Suppressor macrophage treated with lipopolysaccharide for 1 hour (primary cell): Measurements from ENCODE around the gene TRPC4AP.
"Not testable (repeated sequence)": the region's sequence is repeated elsewhere in the genome, so short reads cannot be mapped to it uniquely, and the experiment has no call there.

Experiments used
- DNase-seq, 3 donors: peaks; one replicate each; pipeline ENCODE4 v3.0.0-alpha.2; 2020 to 2022

The TRPC4AP gene

DNA sequence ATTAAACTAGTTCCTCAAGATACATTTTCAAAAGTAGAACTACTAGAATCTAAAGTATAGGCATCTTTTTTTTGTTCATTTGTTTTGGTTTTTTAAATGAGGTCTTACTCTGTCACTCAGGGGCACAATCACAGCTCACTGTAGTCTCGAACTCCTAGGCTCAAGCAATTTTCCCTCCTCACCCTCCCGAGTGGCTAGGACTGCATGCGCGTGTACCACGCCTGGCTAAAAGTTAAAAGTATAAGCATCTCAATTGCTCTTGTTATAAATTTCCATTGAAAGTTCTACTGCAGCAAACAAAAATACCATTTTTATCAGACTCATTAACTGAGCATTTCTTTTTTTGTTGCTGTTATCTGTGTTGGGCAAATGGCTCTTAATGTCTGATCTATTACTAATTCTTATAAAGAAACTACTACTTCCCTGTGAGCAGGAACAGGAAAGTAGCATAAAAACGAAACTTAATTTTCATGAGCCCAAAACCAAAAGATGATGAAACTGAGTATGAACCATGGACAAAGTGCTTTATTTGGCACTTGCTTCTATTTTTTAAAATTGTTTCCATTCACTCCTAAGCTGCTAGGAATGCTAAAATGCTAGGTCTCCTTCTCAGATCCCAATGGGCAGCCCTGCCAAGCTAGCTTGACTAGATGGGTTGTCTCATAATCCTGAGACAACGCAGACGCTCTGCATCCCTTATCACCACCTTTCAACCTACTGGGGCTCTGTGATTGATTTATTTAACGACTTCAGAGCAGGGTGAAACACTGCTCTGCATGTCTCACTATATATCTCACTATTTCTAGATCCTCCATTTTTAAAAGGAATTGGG lies 36.9 kb downstream of the TRPC4AP start:
- peak; percentile 26 to 85 (median 77) for DNase-seq

DNA sequence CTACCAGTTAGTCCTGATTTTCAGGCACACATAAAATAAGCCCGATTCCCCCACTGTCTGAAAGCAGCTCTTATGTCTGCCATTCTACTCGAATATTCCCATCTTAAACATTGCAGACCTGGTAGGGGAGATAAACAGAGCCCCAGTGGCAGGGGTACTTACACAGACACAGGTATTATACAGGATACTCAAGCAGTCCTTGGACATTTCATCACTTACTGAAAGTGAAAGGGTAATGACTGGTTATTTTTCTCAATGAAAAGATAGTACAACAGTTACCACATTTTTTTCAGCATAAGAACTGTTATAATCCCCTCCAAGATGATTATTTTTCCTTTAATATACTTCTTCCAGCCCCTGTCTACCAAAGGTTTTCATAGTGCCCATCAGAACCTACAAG lies 37.8 kb downstream of the TRPC4AP start:
- no peak for DNase-seq

DNA sequence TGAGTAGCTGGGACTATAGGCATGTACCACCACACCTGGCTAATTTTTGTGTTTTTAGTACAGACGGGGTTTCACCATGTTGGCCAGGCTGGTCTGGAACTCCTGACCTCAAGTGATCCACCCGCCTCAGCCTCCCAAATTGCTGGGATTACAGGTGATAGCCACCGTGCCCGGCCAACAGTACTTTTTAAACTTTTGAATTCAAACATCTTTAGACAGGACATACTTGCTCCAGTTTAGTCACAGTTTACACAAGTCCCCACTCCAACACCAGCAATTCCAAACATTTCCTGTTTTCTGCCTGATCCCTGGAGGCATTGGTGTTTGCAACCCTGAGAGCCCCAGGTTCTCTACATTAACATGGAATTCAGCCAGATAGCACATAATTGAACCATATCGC lies 40.0 kb downstream of the TRPC4AP start:
- DNase-seq, result not testable (repeated sequence)

DNA sequence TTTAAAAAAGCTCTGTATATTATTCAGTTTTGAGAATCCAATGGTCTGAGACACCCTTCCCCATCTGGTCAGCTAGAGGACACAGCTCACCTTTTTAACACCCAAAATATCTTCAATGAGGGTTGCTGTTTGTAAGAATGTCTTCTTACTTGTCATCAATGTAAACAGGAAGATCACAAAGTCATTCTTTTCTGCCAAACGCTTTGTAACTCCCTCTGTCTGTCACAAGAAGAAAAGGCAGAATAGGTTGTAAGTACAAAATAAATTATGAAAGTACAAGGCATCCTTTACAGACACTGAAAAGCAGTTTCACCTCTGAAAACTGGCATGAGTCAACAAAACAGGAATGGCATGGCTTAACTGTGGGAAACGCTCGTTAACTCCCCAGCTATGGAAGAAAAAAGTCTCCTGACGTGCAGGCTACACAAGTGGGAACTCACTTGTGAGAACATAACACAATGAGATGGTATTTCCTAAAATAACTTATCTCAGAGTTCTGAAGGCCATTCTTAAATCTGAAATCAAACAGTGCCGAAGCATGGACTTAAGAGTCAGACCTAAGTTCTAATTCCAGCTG lies 42.7 kb downstream of the TRPC4AP start:
- DNase-seq, result no peak

DNA sequence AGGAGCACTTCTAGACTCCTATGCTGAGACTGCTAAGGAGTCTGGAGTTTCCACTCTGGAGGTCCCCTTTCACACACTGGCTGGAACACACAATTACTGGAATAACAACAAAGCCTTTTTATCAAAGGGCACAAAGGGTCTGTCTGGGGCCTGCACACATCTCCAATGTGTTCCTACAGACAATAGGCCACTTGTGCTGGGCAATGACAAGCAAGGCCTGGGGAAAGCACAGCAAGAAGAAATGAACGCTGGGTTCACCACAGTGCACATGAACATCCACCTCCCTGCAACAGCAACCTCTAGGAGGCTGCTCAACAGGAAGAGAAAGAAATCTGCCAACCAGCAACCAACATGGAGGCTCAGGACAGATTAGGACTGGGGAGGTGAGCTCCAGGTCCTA lies 43.9 kb downstream of the TRPC4AP start:
- no peak for DNase-seq

DNA sequence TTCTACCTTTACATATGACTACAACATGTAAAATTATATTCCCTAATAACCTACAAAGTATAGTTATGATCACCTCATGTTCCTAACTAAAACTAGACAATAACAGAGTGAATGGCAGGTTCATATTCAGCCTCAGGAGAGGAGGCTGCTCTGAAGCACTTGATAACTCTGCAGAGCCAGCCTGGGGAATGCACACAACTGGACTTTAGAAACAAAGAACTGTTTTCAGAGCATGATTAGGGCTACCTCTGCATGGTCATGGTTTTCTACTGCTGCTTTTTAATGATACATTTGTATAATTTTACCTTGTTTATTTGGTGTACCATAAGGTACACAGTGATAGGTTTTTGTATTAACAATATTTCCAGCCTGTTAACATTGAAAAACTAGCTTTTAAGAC lies 50.3 kb downstream of the TRPC4AP start:
- DNase-seq, result no peak

DNA sequence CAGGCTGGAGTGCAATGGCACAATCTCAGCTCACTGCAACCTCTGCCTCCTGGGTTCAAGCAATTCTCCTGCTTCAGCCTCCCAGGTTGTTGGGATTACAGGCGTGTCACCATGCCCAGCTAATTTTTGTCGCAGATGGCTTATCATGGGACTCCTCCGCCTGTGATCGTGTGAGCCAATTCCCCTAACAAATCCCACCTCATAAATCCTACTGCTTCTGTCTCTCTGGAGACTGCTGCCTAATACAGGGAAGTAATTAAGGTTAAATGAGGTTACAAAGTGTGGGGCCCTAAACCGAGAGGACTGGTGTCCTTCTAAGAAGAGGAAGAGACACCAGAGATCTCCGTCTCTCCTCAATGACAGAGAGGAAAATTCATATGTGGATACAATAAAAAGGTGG lies 52.0 kb downstream of the TRPC4AP start:
- no peak for DNase-seq

DNA sequence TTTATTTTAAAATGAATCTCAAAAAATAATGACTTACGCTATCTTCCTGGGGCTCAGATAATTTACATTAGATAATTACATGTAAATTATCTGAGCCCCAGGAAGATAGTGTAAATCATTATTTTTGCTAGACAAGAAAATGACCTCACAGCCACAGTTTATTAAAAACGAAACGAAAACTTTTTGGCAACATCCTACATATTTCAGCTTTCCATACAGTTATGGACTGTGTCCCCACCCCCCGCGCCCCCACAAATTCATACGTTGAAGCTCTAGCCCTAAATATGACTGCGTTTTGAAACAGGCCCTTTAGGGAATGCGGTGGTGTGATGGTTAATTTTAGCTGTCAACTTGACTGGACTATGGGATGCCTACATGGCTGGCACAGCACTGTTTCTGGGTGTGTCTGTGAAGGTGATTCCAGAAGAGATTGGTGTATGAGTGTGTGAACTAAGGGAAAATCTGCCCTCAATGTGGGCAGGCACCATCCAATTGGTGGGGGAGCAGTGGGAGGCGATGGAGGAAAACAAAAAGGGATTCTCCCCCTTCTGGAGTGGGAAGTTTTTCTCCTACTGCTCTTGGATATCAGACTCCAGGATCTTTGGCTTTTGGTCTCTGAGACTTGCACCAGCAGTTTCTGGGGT lies 52.6 kb downstream of the TRPC4AP start:
- DNase-seq, result no peak

DNA sequence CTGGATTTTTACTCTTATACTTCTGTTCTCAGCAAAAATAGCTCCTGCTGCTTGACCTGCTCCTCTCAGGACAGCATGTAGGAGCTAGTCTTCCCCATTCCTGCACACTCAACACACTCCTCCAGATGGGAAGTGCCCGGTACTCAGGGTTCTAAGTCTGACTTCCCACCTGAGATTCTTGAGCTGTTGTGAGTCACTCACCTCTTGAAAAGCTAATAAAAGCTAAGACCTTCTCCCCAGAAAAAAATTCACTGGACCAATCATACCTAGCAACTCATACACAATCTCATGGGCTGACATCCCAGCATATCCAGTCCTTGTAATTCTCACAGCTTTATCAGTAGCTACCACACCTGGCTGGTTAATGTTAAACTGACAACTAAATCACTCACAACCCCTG lies 53.5 kb downstream of the TRPC4AP start:
- DNase-seq, result no peak

DNA sequence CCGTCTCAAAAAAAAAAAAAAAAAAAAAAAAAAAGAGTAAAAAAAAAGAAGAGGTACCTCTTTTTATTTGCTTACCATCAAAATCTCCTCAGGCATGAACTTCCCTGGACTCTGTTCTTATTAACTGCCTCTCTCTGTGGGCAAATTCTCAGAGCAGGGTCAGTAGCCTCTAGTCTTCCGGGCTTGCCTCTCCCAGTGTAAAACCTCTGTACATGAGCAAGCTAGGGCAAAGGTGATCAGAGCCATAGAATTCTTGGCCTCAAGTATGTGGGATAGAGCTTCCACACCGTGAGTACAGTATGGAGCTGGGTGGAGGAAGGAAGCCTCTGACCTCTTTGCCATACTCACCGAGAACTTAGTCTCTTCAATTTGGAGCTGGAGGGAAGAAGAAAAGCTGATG lies 58.5 kb downstream of the TRPC4AP start:
- no peak for DNase-seq

DNA sequence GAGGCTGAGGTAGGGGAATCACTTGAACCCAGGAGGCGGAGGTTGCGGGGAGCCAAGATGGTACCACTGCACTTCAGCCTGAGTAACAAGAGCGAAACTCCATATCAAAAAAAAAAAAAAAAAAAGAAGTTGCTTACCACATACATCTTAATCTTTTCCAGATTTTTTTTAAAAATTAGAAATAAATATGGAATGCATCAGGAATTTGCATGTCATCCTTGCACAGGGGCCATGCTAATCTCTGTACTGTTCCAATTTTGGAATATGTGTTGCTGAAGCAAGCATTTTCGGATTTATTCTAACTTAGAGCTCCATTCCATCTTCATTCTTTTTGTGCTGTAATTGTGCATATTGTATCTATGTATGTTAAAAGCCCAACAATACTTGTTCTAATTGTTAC lies 62.5 kb downstream of the TRPC4AP start:
- DNase-seq, result no peak

DNA sequence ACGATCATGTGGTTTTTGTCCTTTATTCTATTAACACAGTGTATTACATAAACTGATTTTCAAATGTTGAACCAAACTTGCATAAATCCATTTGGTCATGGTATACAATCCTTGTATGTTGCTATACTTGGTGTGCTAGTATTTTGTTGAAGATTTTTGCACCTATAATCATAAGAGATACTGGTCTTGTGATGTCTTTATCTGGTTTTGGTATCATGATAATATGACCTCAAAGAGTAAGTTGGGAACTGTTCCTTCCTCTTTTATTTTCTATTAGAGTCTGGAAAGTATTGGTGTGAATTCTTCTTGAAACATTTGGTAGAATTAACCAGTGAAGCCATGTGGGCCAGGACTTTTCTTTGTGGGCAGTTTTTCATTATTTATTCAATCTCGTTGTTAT lies 65.3 kb downstream of the TRPC4AP start:
- DNase-seq, result no peak

DNA sequence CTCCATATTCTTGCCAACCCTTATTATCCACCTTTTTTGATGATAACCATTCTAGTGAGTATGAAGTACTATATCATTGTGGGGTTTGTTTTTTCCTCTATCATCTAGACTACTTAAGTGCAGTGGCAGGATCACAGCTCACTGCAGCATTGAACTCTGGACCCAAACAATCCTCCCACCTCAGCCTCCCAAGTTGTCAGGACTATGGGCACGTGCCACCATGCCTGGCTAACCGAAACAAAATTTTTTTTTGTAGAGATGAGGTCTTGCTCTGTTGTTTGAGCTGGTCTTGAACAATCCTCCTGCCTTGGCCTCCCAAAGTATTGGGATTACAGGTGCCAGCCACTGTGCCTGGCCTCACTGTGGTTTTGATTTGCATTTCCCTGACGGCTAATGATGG lies 67.5 kb downstream of the TRPC4AP start:
- no peak for DNase-seq

DNA sequence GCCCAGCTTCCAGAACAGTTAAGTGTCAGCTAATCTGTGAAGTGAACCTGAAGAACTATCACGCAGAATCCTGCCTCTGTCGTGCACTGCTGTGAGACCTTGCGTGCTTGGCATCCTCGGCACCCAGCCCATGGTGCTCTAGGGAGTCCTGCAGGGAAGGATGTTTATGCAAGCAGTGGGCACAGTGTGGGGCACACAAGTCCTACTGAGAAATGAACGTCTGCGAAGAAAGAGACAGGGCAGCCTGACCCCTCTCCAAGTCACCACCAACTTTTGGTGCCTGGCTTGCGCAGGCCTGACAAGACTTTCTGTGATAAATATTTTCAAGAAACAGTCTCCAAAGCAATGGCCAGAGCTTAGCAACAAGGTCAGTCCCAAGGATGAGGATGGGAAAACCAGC lies 69.0 kb downstream of the TRPC4AP start:
- DNase-seq, result no peak

DNA sequence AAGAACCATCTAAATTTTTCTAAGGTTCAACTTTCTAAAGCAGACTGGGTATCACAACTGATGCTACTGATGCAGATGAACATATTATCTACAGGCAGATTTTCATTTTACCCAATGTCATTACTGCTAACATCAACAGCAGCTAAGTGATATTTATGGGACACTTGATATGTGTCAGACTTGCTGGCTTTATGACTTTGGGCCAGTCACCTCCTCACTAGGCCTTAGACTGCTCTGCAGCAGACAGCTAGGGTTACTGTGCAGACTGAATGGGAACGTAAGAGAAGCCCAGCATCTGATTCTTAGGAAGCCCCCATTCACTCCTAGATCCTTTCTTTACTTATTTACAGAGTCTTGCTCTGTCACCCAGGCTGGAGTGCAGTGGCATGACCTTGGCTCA lies 70.8 kb downstream of the TRPC4AP start:
- DNase-seq, result no peak

DNA sequence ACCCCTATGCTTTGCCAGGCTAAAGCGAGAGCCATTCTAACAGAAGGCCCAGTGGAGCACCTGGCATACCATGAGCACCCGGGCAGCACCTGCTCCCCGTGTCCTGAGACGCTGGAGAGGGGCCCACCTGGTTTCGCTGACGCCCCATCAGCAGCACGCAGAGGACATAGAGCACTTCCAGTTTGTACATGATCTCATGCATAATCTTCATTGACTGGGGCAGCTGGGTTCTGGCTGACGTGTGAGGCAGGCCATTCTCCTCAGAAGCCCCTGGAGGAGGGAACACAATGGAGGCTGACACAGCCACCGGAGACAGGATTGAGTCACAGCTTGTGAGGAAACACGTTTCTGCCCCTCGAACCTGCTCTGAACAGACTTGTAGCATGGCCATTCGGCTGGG lies 71.5 kb downstream of the TRPC4AP start:
- DNase-seq, result no peak

DNA sequence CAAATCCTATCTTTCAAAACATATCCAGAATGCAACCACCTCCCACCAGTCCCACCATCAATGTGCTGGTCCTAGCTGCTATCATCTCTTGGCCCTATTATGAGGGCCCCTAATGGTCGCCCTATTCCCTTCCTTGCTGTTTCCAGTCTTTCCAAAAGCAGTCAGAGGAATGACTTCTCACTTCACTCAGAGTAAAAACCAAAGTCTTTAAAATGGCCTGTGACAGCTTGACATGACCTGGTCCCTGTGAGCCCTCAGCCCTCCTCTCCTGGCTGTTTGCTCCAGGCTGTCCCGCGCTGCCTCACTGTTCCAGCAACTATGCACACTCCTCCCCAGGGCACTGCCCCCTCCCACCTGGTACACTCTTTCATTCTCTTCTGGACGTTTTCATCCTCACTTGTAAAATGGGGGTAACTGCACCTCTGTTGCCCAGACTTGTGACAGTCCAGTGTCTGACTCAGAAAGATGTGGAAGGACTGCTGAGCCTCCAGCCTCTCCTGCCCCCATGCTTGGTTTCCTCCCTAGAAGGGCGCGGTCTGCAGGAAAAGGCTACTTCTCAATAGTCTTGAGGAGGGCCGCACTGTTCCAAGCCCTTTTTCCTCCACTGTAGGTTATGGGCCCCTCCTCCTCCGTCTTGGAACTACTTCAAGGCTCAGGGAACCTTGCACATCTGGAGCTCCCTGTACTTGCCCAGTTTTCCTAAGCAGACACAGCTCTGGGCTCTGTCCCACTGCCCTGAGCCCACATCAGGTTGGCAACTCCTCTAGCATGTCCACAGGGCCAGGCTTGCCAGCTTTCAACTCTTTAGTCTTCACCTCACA lies 72.3 kb downstream of the TRPC4AP start:
- no peak for DNase-seq

DNA sequence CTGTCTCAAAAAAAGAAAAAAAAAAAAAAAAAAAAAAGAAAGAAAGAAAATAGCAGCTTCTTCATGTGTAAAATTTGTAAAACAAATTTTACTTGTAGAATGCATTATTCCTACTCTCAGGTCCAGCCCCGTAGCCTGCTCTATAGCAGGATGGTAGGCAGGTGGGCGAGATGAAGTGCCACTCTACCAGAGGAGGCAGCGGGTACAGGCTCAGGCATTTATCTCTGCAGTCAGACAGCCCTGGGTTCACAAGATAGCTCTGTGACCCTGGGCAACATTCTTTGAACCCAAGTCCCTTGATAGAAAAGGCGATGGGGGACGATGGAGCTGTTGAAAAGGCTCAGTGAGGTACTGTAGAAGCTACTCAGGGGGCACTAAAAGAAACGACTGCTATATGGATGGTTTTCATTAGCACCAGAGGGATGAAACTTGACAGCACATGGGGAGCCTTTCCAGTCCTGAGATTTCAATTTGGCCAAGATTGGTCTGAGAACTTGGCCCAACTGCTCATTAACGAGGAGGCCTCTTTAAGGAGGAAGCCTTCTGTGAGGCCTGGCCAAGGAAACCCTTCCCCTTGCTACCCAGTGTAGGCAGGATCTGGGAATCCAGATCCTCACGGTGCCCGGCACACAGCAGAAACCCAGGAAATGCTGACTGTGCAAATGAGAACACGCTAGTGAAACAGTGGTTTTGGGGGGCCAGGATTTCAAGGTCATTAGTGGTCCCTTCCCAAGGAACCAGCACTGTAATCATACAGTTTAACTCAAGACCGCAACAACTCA lies 73.8 kb downstream of the TRPC4AP start:
- no peak for DNase-seq

DNA sequence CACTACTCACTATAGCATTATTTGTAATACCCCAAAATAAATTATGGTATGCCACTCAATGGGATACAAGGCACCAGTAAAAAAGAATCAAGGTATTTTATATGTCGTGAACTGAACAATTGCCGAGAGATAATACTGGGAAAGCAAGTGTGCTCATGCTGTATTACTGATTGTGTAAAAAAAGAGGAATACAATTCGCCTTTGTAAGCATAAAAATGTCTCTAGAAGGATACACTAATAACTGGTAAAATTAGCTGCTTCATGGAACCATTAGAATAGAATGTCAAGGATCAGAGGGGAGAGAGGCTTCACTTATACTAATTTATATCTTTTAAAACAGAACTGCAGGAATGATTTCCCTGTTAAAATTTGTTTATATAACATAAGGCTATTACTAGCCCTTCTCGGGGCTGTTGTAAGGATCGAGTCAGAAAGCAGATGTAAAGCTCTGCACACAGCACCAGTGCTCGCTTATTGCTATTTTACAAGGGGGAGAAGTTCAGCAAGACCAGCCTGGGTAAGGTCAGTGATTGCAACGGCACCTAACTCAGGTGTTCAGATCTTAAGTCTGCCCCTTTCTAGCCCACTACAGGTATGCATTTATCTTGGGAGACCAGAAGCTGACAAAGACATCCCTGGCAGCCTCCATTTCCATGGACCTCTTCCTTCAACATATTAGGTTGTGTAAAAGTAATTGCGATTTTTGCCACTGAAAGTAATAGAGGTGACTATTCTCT lies 75.3 kb downstream of the TRPC4AP start:
- DNase-seq, result no peak

DNA sequence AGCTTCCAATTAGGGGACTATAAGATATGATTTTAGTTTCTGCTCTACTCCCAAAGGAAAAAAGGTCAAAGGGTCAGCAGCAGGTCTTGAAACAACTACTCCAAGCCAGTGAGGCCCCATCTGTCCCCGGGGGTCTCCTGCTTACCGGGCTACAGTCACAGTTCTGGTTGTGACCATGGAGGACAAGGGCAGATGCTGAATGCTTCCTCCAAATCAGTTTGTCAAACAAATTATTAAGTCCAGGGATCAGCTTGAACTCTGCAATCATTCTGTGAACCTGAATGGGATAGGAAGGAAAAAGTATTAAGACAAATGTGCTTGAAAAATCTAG lies 76.8 kb downstream of the TRPC4AP start:
- no peak for DNase-seq

DNA sequence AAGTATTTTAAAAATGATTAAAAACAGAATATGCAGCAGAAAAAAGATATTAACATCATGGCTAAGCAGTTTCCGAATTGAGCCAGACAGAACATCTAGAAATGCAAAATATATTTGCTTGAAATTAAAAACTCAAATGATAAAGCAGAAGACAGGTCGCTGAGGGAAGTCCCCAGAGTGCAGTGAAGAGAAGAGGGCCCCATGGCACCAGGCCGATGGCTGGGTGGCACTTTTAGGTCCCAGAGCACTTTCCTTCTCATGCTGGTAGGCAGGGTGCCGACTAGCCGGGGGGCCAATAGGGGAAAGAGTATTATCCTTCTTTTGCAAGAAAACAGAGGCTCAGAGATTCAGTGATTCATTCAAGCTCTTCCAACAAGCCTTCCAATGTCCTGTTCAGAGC lies 78.1 kb downstream of the TRPC4AP start:
- DNase-seq, result no peak
